Kidney (tissue), 14 donors: Measurements from ENCODE around the gene DNAH17. TPM values are rescaled to one million over a fixed set of nuclear protein-coding genes. Genes with fewer than 3 reads are reported as not detected.
"Not testable (repeated sequence)": the region's sequence is repeated elsewhere in the genome, so short reads cannot be mapped to it uniquely, and the experiment has no call there.

Source experiments
- DNase-seq, 5 donors: peaks; one replicate each; pipeline ENCODE4 v3.0.0-alpha.2; 2013 to 2020
- FAIRE-seq: peaks from 2 replicates; lab custom pipeline; 2012; peaks lifted over from hg19 to GRCh38; lab: Jason Lieb, UNC
- H3K27ac ChIP-seq, 2 donors: one replicate each; pipeline ENCODE4 v1.7.0; 2013; ENCODE audit warnings: low read depth in 2 of 2, low read length in 2 of 2, inconsistent platforms in 1 of 2
- H3K27me3 ChIP-seq: one replicate; pipeline ENCODE4 v1.7.1; 2013; ENCODE audit warnings: low read length, inconsistent platforms; ENCODE audit not compliant: control insufficient read depth, insufficient read depth
- H3K36me3 ChIP-seq, 3 donors: one replicate each; pipeline versions ENCODE4 v1.7.0 to v1.7.1; 2013; ENCODE audit warnings: low read length in 3 of 3, control low read depth in 1 of 3, inconsistent platforms in 1 of 3; ENCODE audit not compliant: insufficient read depth in 3 of 3, control insufficient read depth in 2 of 3
- H3K4me1 ChIP-seq, 3 donors: one replicate each; pipeline versions ENCODE4 v1.7.0 to v1.7.1; 2013; ENCODE audit warnings: low read length in 3 of 3, inconsistent platforms in 1 of 3, low read depth in 1 of 3; ENCODE audit not compliant: control insufficient read depth in 2 of 3, insufficient read depth in 2 of 3
- H3K4me3 ChIP-seq, 3 donors: one replicate each; pipeline versions ENCODE4 v1.7.0 to v1.8.1; 2013; ENCODE audit warnings: low read length in 3 of 3, control low read depth in 1 of 3, inconsistent platforms in 1 of 3
- H3K9ac ChIP-seq, 3 donors: one replicate each; pipeline versions ENCODE4 v1.7.0 to v1.7.1; 2013; ENCODE audit warnings: low read length in 3 of 3, control low read depth in 1 of 3, inconsistent platforms in 1 of 3
- H3K9me3 ChIP-seq, 3 donors: one replicate each; pipeline versions ENCODE4 v1.7.0 to v1.7.1; 2013; ENCODE audit warnings: low read length in 3 of 3, control low read depth in 1 of 3, inconsistent platforms in 1 of 3; ENCODE audit not compliant: control insufficient read depth in 2 of 3, insufficient read depth in 1 of 3
- CTCF ChIP-seq: IDR thresholded peaks from 3 replicates; pipeline ENCODE4 v1.5.1; 2012; ENCODE audit warnings: mild to moderate bottlenecking, moderate library complexity, borderline replicate concordance; ENCODE audit not compliant: insufficient read depth; ENCODE audit errors: extremely low read depth
- intact Hi-C: fragments of 100-400 bp; cut with DNase I; formaldehyde crosslinking; loops from one replicate; pipeline ENCODE4 v1.11.1; 2022
- polyA plus RNA-seq: library from polyadenylated mRNA; stranded (reverse); fragments of 350-450 nt; fragmentation: Illumina TruSeq; extraction: RNeasy Lipid Tissue Mini Kit (QIAGEN cat#74804); gene quantifications from one replicate; pipeline ENCODE4 v1.2.3, GENCODE V29; 2014; ENCODE audit warnings: low read depth, low replicate concordance; ENCODE audit not compliant: insufficient read depth
- total RNA-seq: library from RNA; stranded (reverse); fragmentation: NEBNext Ultra II Directional; extraction: Animal tissue kit (Norgen Biotek cat#: 25700); gene quantifications from one replicate; pipeline ENCODE4 v1.2.1, GENCODE V29; 2021
- donor health status: control.
- donor health status: control.
- donor health status: control.
- donor health status: control.
- donor health status: control.
- donor health status: DM: yes; HTN: yes; CAD: no.
- donor health status: Normal renal cell carcinoma (clear cell type).

DNAH17 gene
- total and polyA plus RNA-seq, 2 donors from 2014 or later, result 0.09 to 0.17 TPM

GRCh38 chr17:78466786-78467715 lies 110.1 kb downstream of the DNAH17 start:
- DNase-seq (no peak), FAIRE-seq (no peak)
- Histone ChIP-seq H3K27ac (no peak overlapping the region), H3K9me3 (no peaks in the 10 kb centered on the region), H3K4me3 (no peak overlapping the region), H3K36me3 (no peaks in the 10 kb centered on the region), H3K9ac (no peak overlapping the region), H3K4me1 (no peaks in the 10 kb centered on the region), H3K27me3 (no peaks in the 10 kb centered on the region)
- intact Hi-C loops, result no loop called here
- TF ChIP-seq CTCF, result no peak

GRCh38 chr17:78466109-78466785 lies 110.9 kb downstream of the DNAH17 start:
- H3K27ac ChIP-seq, FAIRE-seq: not testable (repeated sequence)

GRCh38 chr17:78462148-78462547 lies 115.0 kb downstream of the DNAH17 start:
- Histone ChIP-seq H3K27ac (no peak overlapping the region), H3K9ac (no peak overlapping the region), H3K36me3 (no peaks in the 10 kb centered on the region), H3K4me1 (no peaks in the 10 kb centered on the region), H3K4me3 (no peak overlapping the region), H3K9me3 (no peaks in the 10 kb centered on the region), H3K27me3 (no peaks in the 10 kb centered on the region)
- TF ChIP-seq CTCF, result no peak
- FAIRE-seq (no peak), DNase-seq (no peak)
- intact Hi-C loops, result no loop called here

More at GRCh38 chr17:78466109-78466785, 110.9 kb downstream of the DNAH17 start:
- H3K36me3 ChIP-seq, H3K9me3 ChIP-seq, intact Hi-C loops, H3K4me3 ChIP-seq, H3K4me1 ChIP-seq, H3K27me3 ChIP-seq, DNase-seq, H3K9ac ChIP-seq: not testable (repeated sequence)

- Histone ChIP-seq H3K27me3 (no peaks in the 10 kb centered on the region), H3K4me1 (no peaks in the 10 kb centered on the region), H3K9me3 (no peaks in the 10 kb centered on the region), H3K4me3 (no peak overlapping the region), H3K27ac (no peak overlapping the region), H3K36me3 (no peaks in the 10 kb centered on the region), H3K9ac (no peak overlapping the region)
- FAIRE-seq (no peak), DNase-seq (no peak)
- no peak for TF ChIP-seq CTCF
- intact Hi-C loops, result no loop called here
Measured at GRCh38 chr17:78461799-78462053, 115.5 kb downstream of the DNAH17 start.
